D341Med (cell line): ENCODE data around the gene VASN.

Experiments
- DNase-seq: peaks from one replicate; pipeline ENCODE4 v3.0.0; 2012; ENCODE audit warnings: low spot score

Gene VASN

GRCh38 chr16:4372578-4373355 is 1.1 kb downstream of the VASN start:
- peak; percentile 82 for DNase-seq

GRCh38 chr16:4373356-4373908 is 1.8 kb downstream of the VASN start:
- DNase-seq, result peak; percentile 58

- DNase-seq, result no peak
Observed at GRCh38 chr16:4373909-4374742, 2.5 kb downstream of the VASN start.

GRCh38 chr16:4375717-4376116 is 4.1 kb downstream of the VASN start:
- DNase-seq, result no peak

GRCh38 chr16:4376126-4376892 is 4.7 kb downstream of the VASN start:
- no peak for DNase-seq

GRCh38 chr16:4376893-4377572 is 5.4 kb downstream of the VASN start:
- DNase-seq, result no peak

GRCh38 chr16:4377573-4378154 is 6.0 kb downstream of the VASN start:
- no peak for DNase-seq

GRCh38 chr16:4378161-4378666 is 6.6 kb downstream of the VASN start:
- no peak for DNase-seq

GRCh38 chr16:4378999-4379690 is 7.5 kb downstream of the VASN start:
- no peak for DNase-seq

- no peak for DNase-seq
Observed at GRCh38 chr16:4380119-4381063, 8.7 kb downstream of the VASN start.

GRCh38 chr16:4381072-4381934 is 9.7 kb downstream of the VASN start:
- DNase-seq, result no peak

GRCh38 chr16:4381935-4382794 is 10.5 kb downstream of the VASN start:
- DNase-seq, result no peak

GRCh38 chr16:4382795-4383357 is 11.2 kb downstream of the VASN start:
- no peak for DNase-seq

GRCh38 chr16:4383591-4384444 is 12.2 kb downstream of the VASN start:
- no peak for DNase-seq

- no peak for DNase-seq
Observed at GRCh38 chr16:4384509-4384942, 12.9 kb downstream of the VASN start.
